IMR-90 (cell line): ENCODE results near the gene RYR2. TPM values are rescaled to one million over a fixed set of nuclear protein-coding genes. Genes with fewer than 3 reads are reported as not detected.

ENCODE experiments used
- ATAC-seq: fragments of 200-7000 bp; cut with Tn5 transposase; 2 replicates; pipeline ENCODE4 v1.9.1; 2020; ENCODE audit warnings: low read depth, mild to moderate bottlenecking, moderate library complexity
- BruUV-seq: library from RNA; stranded (reverse); fragments of 400-500 nt; replicated peaks from 2 replicates; lab custom pipeline; 2021; lab: Mats Ljungman, UMichigan
- CTCF ChIA-PET: fragments of 300-600 bp; formaldehyde crosslinking; extraction: SDS; loops from one replicate; lab custom pipeline; 2021; ENCODE audit warnings: antibody characterized with exemption; lab: Yijun Ruan, JAX
- POLR2A ChIA-PET: fragments of 300-600 bp; sonication (Branson Sonifier 250); formaldehyde crosslinking; loops from one replicate; lab custom pipeline; 2022; ENCODE audit warnings: antibody characterized with exemption; ENCODE audit not compliant: unreplicated experiment; lab: Charles Lee
- DNase-seq: peaks from one replicate; pipeline ENCODE4 v3.0.0; 2013
- H2AFZ ChIP-seq: replicated peaks from 2 replicates; pipeline ENCODE3; 2013; ENCODE audit warnings: low read length, mild to moderate bottlenecking; ENCODE audit not compliant: poor library complexity
- H2AK5ac ChIP-seq: 2 replicates; pipeline ENCODE4 v1.6.1; 2013; ENCODE audit warnings: low read depth, low read length, inconsistent platforms
- H2AK9ac ChIP-seq: replicated peaks from 2 replicates; pipeline ENCODE3; 2013; ENCODE audit warnings: mild to moderate bottlenecking, low read depth, low read length, moderate library complexity; ENCODE audit not compliant: poor library complexity
- H2BK120ac ChIP-seq: 2 replicates; pipeline ENCODE4 v1.6.1; 2013; ENCODE audit warnings: low read depth, low read length, inconsistent platforms
- H2BK15ac ChIP-seq: 3 replicates; pipeline ENCODE4 v1.6.1; 2013; ENCODE audit warnings: low read depth, low read length, inconsistent platforms
- H2BK20ac ChIP-seq: 2 replicates; pipeline ENCODE4 v1.6.1; 2013; ENCODE audit warnings: low read depth, mild to moderate bottlenecking, inconsistent platforms, low read length, moderate library complexity
- H2BK5ac ChIP-seq: 2 replicates; pipeline ENCODE4 v1.6.1; 2013; ENCODE audit warnings: mild to moderate bottlenecking, low read depth, low read length, inconsistent platforms; ENCODE audit not compliant: poor library complexity, severe bottlenecking
- H3K14ac ChIP-seq: replicated peaks from 2 replicates; pipeline ENCODE4 v1.6.1; 2013; ENCODE audit warnings: low read depth, low read length, inconsistent platforms
- H3K18ac ChIP-seq: 2 replicates; pipeline ENCODE4 v1.6.1; 2013; ENCODE audit warnings: low read depth, low read length, control low read depth
- H3K23ac ChIP-seq: 2 replicates; pipeline ENCODE4 v1.6.1; 2013; ENCODE audit warnings: low read depth, low read length, inconsistent platforms
- H3K27ac ChIP-seq: 2 replicates; pipeline ENCODE4 v1.5.1; 2013; ENCODE audit warnings: mild to moderate bottlenecking, control low read depth, low read length; ENCODE audit not compliant: insufficient read depth
- H3K27me3 ChIP-seq: 2 replicates; pipeline ENCODE4 v1.6.1; 2013; ENCODE audit warnings: low read length; ENCODE audit not compliant: control insufficient read depth, insufficient read depth
- H3K36me3 ChIP-seq: 2 replicates; pipeline ENCODE4 v1.6.1; 2013; ENCODE audit warnings: low read length, mixed read lengths; ENCODE audit not compliant: control insufficient read depth, insufficient read depth
- H3K4ac ChIP-seq: 2 replicates; pipeline ENCODE4 v1.6.1; 2013; ENCODE audit warnings: low read depth, low read length, inconsistent platforms
- H3K4me1 ChIP-seq: 2 replicates; pipeline ENCODE4 v1.6.1; 2013; ENCODE audit warnings: low read length, mixed read lengths; ENCODE audit not compliant: control insufficient read depth, insufficient read depth
- H3K4me2 ChIP-seq: 2 replicates; pipeline ENCODE4 v1.6.1; 2013; ENCODE audit warnings: low read depth, mild to moderate bottlenecking, control low read depth, low read length, moderate library complexity
- H3K4me3 ChIP-seq: 2 replicates; pipeline ENCODE4 v1.5.1; 2013; ENCODE audit warnings: low read depth, mild to moderate bottlenecking, control low read depth, low read length, moderate library complexity; ENCODE audit not compliant: insufficient read depth
- H3K56ac ChIP-seq: 2 replicates; pipeline ENCODE4 v1.6.1; 2013; ENCODE audit warnings: low read length, inconsistent platforms; ENCODE audit not compliant: insufficient read depth; ENCODE audit errors: extremely low read depth
- H3K79me1 ChIP-seq, 2 experiments: 2 replicates each; pipeline ENCODE4 v1.6.1; 2013; ENCODE audit warnings: low read length in 2 of 2, inconsistent platforms in 1 of 2, low read depth in 1 of 2
- H3K9ac ChIP-seq: 2 replicates; pipeline ENCODE4 v1.6.1; 2013; ENCODE audit warnings: low read depth, low read length, control low read depth
- H3K9me1 ChIP-seq: 2 replicates; pipeline ENCODE4 v1.6.1; 2013; ENCODE audit warnings: low read length, inconsistent platforms; ENCODE audit not compliant: insufficient read depth
- H3K9me3 ChIP-seq: 2 replicates; pipeline ENCODE4 v1.6.1; 2013; ENCODE audit warnings: low read length; ENCODE audit not compliant: control insufficient read depth, insufficient read depth
- H4K20me1 ChIP-seq: 2 replicates; pipeline ENCODE4 v1.6.1; 2013; ENCODE audit warnings: low read length, inconsistent platforms; ENCODE audit not compliant: insufficient read depth
- H4K5ac ChIP-seq: 2 replicates; pipeline ENCODE4 v1.6.1; 2013; ENCODE audit warnings: mild to moderate bottlenecking, low read depth, low read length, control low read depth
- H4K8ac ChIP-seq, 2 experiments: 2 replicates each; pipeline ENCODE4 v1.6.1; 2013; ENCODE audit warnings: low read depth in 2 of 2, low read length in 2 of 2, control low read depth in 1 of 2, inconsistent platforms in 1 of 2
- H4K91ac ChIP-seq: 2 replicates; pipeline ENCODE4 v1.6.1; 2013; ENCODE audit warnings: low read depth, low read length, inconsistent platforms; ENCODE audit not compliant: insufficient read depth
- BHLHE40 ChIP-seq: fragments of 150-350 bp; IDR thresholded peaks from 2 replicates; pipeline ENCODE4 v1.6.1; 2016; ENCODE audit warnings: mild to moderate bottlenecking, low read depth, low read length
- CEBPB ChIP-seq: IDR thresholded peaks from 2 replicates; pipeline ENCODE4 v1.6.1; 2012; ENCODE audit warnings: low read depth, low read length, improper control_type of control experiment
- CHD1 ChIP-seq: IDR thresholded peaks from 2 replicates; pipeline ENCODE4 v1.6.1; 2012; ENCODE audit warnings: low read depth, low read length, improper control_type of control experiment
- FOS ChIP-seq: fragments of 150-350 bp; IDR thresholded peaks from 2 replicates; pipeline ENCODE4 v1.6.1; 2016; ENCODE audit warnings: low read depth, low read length
- MAFK ChIP-seq: IDR thresholded peaks from 2 replicates; pipeline ENCODE4 v1.6.1; 2012; ENCODE audit warnings: low read depth, low read length, improper control_type of control experiment
- MAZ ChIP-seq: IDR thresholded peaks from 2 replicates; pipeline ENCODE4 v1.6.1; 2012; ENCODE audit warnings: low read depth, mild to moderate bottlenecking, low read length, improper control_type of control experiment, moderate library complexity, borderline replicate concordance
- MXI1 ChIP-seq: IDR thresholded peaks from 2 replicates; pipeline ENCODE4 v1.6.1; 2012; ENCODE audit warnings: low read depth, mild to moderate bottlenecking, low read length, moderate library complexity, borderline replicate concordance
- NFE2L2 ChIP-seq: fragments of 150-350 bp; IDR thresholded peaks from 2 replicates; pipeline ENCODE4 v1.6.1; 2016; ENCODE audit warnings: low read depth, mild to moderate bottlenecking, low read length
- POLR2A ChIP-seq: IDR thresholded peaks from 2 replicates; pipeline ENCODE4 v1.6.1; 2012; ENCODE audit warnings: mild to moderate bottlenecking, low read depth, low read length
- RAD21 ChIP-seq: IDR thresholded peaks from 2 replicates; pipeline ENCODE4 v1.6.1; 2012; ENCODE audit warnings: low read length, improper control_type of control experiment
- RCOR1 ChIP-seq: IDR thresholded peaks from 2 replicates; pipeline ENCODE4 v1.6.1; 2012; ENCODE audit warnings: mild to moderate bottlenecking, low read length, improper control_type of control experiment; ENCODE audit not compliant: insufficient replicate concordance
- RFX5 ChIP-seq: IDR thresholded peaks from 2 replicates; pipeline ENCODE4 v1.8.0; 2012; ENCODE audit warnings: low read depth, mild to moderate bottlenecking, low read length, moderate library complexity
- SMC3 ChIP-seq: fragments of 150-350 bp; IDR thresholded peaks from 2 replicates; pipeline ENCODE4 v1.6.1; 2016; ENCODE audit warnings: low read depth, mild to moderate bottlenecking, antibody characterized with exemption, low read length, moderate library complexity
- WGBS, 2 experiments: methylation state at CpG; one replicate each; pipeline versions ENCODE4 v1.1.5 to v1.1.7; 2013; ENCODE audit warnings: missing lambda C conversion rate in 2 of 2; ENCODE audit not compliant: insufficient read length in 1 of 2; ENCODE audit errors: extremely low coverage in 2 of 2; 5-methylcytosine and 5-hydroxymethylcytosine counted together
- dilution Hi-C: fragments of 300-500 bp; cut with HindIII; formaldehyde crosslinking; loops from one replicate; pipeline ENCODE4 v1.14.3; 2018; ENCODE audit warnings: low sequenced_read_pairs; ENCODE audit not compliant: unreplicated experiment
- in situ Hi-C: fragments of 300-500 bp; cut with MboI; formaldehyde crosslinking; loops from 3 replicates; pipeline ENCODE4 v1.14.3; 2019; ENCODE audit warnings: low sequenced_read_pairs, inconsistent platforms, mixed read lengths
- intact Hi-C: fragments of 100-400 bp; cut with micrococcal nuclease; formaldehyde crosslinking; loops from 2 replicates; pipeline ENCODE4 v1.10.0; 2022
- polyA plus RNA-seq, 3 experiments: library from polyadenylated mRNA; depleted of rRNA; stranded (reverse); fragments of >200 nt; gene quantifications; 2 replicates each; pipeline ENCODE4 v1.2.3, GENCODE V29; 2012; ENCODE audit warnings: low replicate concordance in 1 of 3
- total RNA-seq: library from RNA; depleted of rRNA; stranded (reverse); fragments of >200 nt; gene quantifications from 2 replicates; pipeline ENCODE4 v1.2.3, GENCODE V29; 2012
- TF ChIP-seq, protein P1 (sequence below): conservative IDR thresholded peaks from 2 replicates; pipeline ENCODE4 v1.5.1; 2012; ENCODE audit warnings: mild to moderate bottlenecking, low read depth, low read length, improper control_type of control experiment
- TF ChIP-seq, protein P2 (sequence below): fragments of 150-350 bp; IDR thresholded peaks from 2 replicates; pipeline ENCODE4 v1.6.1; 2017; ENCODE audit warnings: mild to moderate bottlenecking, antibody characterized with exemption, low read length, low read depth
- TF ChIP-seq, protein P3 (sequence below): fragments of 150-350 bp; IDR thresholded peaks from 2 replicates; pipeline ENCODE4 v1.6.1; 2016; ENCODE audit warnings: low read depth, mild to moderate bottlenecking, low read length, moderate library complexity, borderline replicate concordance

The RYR2 gene
- total and polyA plus RNA-seq, 2 of the 4 experiments (the other 2 are of a cell fraction) = not detected

DNA sequence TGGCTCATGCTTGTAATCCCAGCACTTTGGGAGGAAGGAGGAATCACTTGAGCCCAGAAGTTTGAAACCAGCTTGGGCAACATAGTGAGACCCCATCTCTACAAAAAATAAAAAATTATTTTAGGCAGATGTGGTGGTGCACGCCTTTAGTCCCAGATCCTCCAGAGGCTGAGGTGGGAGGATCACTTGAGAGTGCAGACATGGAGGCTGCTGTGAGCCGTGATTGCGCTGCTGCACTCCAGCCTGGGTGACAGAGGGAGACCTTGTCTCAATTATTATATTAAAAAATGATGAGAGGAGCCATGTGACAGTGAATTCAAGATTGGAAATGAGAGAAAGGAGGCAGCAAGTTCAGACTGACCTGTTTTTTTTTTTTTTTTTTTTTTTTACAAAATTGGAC lies 566.4 kb downstream of the RYR2 start:
- CTCF ChIA-PET = no interaction called here
- Histone ChIP-seq H3K4me1 (no peaks in the 10 kb centered on the region), H2BK15ac (no peak overlapping the region), H3K4ac (no peak overlapping the region), H3K56ac (no peak overlapping the region), H4K8ac (no peak overlapping the region), H2AFZ (no peak overlapping the region), H2BK20ac (no peak overlapping the region), H3K23ac (no peak overlapping the region), H3K18ac (no peak overlapping the region), H4K20me1 (no peaks in the 10 kb centered on the region), H3K27ac (no peak overlapping the region), H3K9me1 (no peaks in the 10 kb centered on the region), H3K27me3 (no peaks in the 10 kb centered on the region), H4K5ac (no peak overlapping the region), H4K91ac (no peak overlapping the region), H2AK9ac (no peak overlapping the region), H3K4me3 (no peak overlapping the region), H3K9ac (no peak overlapping the region), H3K14ac (no peak overlapping the region), H2AK5ac (no peak overlapping the region), H3K9me3 (no peaks in the 10 kb centered on the region; the same call in 1 of the 2 replicates), H2BK120ac (no peak overlapping the region), H3K4me2 (no peak overlapping the region), H3K79me1 (no peaks in the 10 kb centered on the region), H2BK5ac (no peak overlapping the region), H3K36me3 (no peaks in the 10 kb centered on the region)
- TF ChIP-seq RAD21 (no peak), CEBPB (no peak), RFX5 (no peak), BHLHE40 (no peak), NFE2L2 (no peak), RCOR1 (no peak), MAZ (no peak), MXI1 (no peak), MAFK (no peak), SMC3 (no peak), POLR2A (no peak), FOS (no peak), CHD1 (no peak)
- TF ChIP-seq, protein P1, sequence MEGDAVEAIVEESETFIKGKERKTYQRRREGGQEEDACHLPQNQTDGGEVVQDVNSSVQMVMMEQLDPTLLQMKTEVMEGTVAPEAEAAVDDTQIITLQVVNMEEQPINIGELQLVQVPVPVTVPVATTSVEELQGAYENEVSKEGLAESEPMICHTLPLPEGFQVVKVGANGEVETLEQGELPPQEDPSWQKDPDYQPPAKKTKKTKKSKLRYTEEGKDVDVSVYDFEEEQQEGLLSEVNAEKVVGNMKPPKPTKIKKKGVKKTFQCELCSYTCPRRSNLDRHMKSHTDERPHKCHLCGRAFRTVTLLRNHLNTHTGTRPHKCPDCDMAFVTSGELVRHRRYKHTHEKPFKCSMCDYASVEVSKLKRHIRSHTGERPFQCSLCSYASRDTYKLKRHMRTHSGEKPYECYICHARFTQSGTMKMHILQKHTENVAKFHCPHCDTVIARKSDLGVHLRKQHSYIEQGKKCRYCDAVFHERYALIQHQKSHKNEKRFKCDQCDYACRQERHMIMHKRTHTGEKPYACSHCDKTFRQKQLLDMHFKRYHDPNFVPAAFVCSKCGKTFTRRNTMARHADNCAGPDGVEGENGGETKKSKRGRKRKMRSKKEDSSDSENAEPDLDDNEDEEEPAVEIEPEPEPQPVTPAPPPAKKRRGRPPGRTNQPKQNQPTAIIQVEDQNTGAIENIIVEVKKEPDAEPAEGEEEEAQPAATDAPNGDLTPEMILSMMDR = no peak
- TF ChIP-seq, protein P2, sequence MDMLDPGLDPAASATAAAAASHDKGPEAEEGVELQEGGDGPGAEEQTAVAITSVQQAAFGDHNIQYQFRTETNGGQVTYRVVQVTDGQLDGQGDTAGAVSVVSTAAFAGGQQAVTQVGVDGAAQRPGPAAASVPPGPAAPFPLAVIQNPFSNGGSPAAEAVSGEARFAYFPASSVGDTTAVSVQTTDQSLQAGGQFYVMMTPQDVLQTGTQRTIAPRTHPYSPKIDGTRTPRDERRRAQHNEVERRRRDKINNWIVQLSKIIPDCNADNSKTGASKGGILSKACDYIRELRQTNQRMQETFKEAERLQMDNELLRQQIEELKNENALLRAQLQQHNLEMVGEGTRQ = no peak
- TF ChIP-seq, protein P3, sequence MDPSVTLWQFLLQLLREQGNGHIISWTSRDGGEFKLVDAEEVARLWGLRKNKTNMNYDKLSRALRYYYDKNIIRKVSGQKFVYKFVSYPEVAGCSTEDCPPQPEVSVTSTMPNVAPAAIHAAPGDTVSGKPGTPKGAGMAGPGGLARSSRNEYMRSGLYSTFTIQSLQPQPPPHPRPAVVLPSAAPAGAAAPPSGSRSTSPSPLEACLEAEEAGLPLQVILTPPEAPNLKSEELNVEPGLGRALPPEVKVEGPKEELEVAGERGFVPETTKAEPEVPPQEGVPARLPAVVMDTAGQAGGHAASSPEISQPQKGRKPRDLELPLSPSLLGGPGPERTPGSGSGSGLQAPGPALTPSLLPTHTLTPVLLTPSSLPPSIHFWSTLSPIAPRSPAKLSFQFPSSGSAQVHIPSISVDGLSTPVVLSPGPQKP = no peak
- POLR2A ChIA-PET = no interaction called here
- in situ Hi-C loops (no loop called here), intact Hi-C loops (no loop called here), dilution Hi-C loops (no loop called here)
- no CpG with 5 or more reads among the region's 3 CpGs for WGBS, 2 experiments
- DNase-seq (no peak), ATAC-seq (no peak)
- no TSS peak for BruUV-seq
